Endothelial cell of umbilical vein (primary cell): ENCODE data around the gene EMP2. TPM values are rescaled to one million over a fixed set of nuclear protein-coding genes. Genes with fewer than 3 reads are reported as not detected.

Source experiments
- BruUV-seq: library from RNA; stranded (reverse); fragments of 400-500 nt; replicated peaks from 2 replicates; lab custom pipeline; 2021; lab: Mats Ljungman, UMichigan
- CTCF ChIA-PET: fragments of 300-600, 350-600 bp; sonication (Branson Sonifier 250); formaldehyde crosslinking; loops from one replicate; lab custom pipeline; 2021; ENCODE audit warnings: antibody characterized with exemption, inconsistent platforms; lab: Charles Lee
- POLR2A ChIA-PET: fragments of 300-600, 350-600 bp; sonication (Branson Sonifier 250); formaldehyde crosslinking; loops from one replicate; lab custom pipeline; 2021; ENCODE audit warnings: antibody characterized with exemption, inconsistent platforms; lab: Charles Lee
- DNase-seq: peaks from one replicate; pipeline ENCODE4 v3.0.0-alpha.2; 2011; ENCODE audit warnings: low read depth, low spot score
- FAIRE-seq: peaks from 2 replicates; lab custom pipeline; 2011; peaks lifted over from hg19 to GRCh38; lab: Jason Lieb, UNC
- H2AFZ ChIP-seq: 2 replicates; pipeline ENCODE4 v1.6.0; 2012; ENCODE audit warnings: low read depth, low read length, control low read depth, inconsistent platforms
- H3K27ac ChIP-seq: 2 replicates; pipeline ENCODE4 v1.5.1; 2011; ENCODE audit warnings: low read depth, mild to moderate bottlenecking, control low read depth, low read length, moderate library complexity; ENCODE audit not compliant: insufficient read depth
- H3K27me3 ChIP-seq, 2 experiments: 2 replicates each; pipeline versions ENCODE4 v1.6.0 to v1.6.1; 2011; ENCODE audit warnings: low read length in 2 of 2, mixed read lengths in 1 of 2; ENCODE audit not compliant: control insufficient read depth in 2 of 2, insufficient read depth in 2 of 2
- H3K36me3 ChIP-seq, 2 experiments: 2 replicates in 1 of 2; 3 replicates in 1 of 2; pipeline ENCODE4 v1.5.1; 2011; ENCODE audit warnings: low read length in 2 of 2, mild to moderate bottlenecking in 1 of 2, moderate library complexity in 1 of 2; ENCODE audit not compliant: control insufficient read depth in 2 of 2, insufficient read depth in 2 of 2; ENCODE audit errors: extremely low read depth in 1 of 2
- H3K4me1 ChIP-seq: 3 replicates; pipeline ENCODE4 v1.5.1; 2011; ENCODE audit warnings: mild to moderate bottlenecking, low read length; ENCODE audit not compliant: control insufficient read depth, insufficient read depth; ENCODE audit errors: extremely low read depth
- H3K4me2 ChIP-seq: 2 replicates; pipeline ENCODE4 v1.6.1; 2011; ENCODE audit warnings: low read length, control low read depth, mixed read lengths; ENCODE audit not compliant: insufficient read depth
- H3K4me3 ChIP-seq, 3 experiments: fragments of 200-600 bp in 1 of 3; sonication (generic), shearing (Covaris generic) in 1 of 3; replicated peaks in 1 of 3; 2 replicates each; pipeline ENCODE4 v1.5.1; 2011 to 2016; ENCODE audit warnings: control low read depth in 3 of 3, low read length in 3 of 3, mild to moderate bottlenecking in 2 of 3, inconsistent platforms in 1 of 3, low read depth in 1 of 3, moderate library complexity in 1 of 3; ENCODE audit not compliant: insufficient read depth in 1 of 3
- H3K79me2 ChIP-seq: 2 replicates; pipeline ENCODE4 v1.6.0; 2012; ENCODE audit warnings: low read length, inconsistent platforms; ENCODE audit not compliant: control insufficient read depth, insufficient read depth
- H3K9ac ChIP-seq: replicated peaks from 2 replicates; pipeline ENCODE3; 2011; ENCODE audit warnings: low read length, control low read depth; ENCODE audit not compliant: insufficient read depth; ENCODE audit errors: extremely low read depth
- H3K9me1 ChIP-seq: replicated peaks from 3 replicates; pipeline ENCODE4 v1.6.0; 2011; ENCODE audit warnings: mild to moderate bottlenecking, low read length; ENCODE audit not compliant: control insufficient read depth, insufficient read depth; ENCODE audit errors: extremely low read depth
- H3K9me3 ChIP-seq: replicated peaks from 2 replicates; pipeline ENCODE4 v1.5.1; 2012; ENCODE audit warnings: low read length, inconsistent platforms; ENCODE audit not compliant: control insufficient read depth, insufficient read depth
- H4K20me1 ChIP-seq: replicated peaks from 2 replicates; pipeline ENCODE3; 2011; ENCODE audit warnings: mild to moderate bottlenecking, low read length; ENCODE audit not compliant: control insufficient read depth, insufficient read depth; ENCODE audit errors: extremely low read depth
- CTCF ChIP-seq, 2 donors: IDR thresholded peaks; 1 replicate in 1 of 2; 2 replicates in 1 of 2; pipeline ENCODE4 v1.5.1; 2011; ENCODE audit warnings: low read length in 2 of 2, mild to moderate bottlenecking in 2 of 2, moderate library complexity in 2 of 2, control low read depth in 1 of 2, inconsistent platforms in 1 of 2, low read depth in 1 of 2; ENCODE audit not compliant: insufficient read depth in 1 of 2; ENCODE audit errors: extremely low read depth in 1 of 2
- EZH2 ChIP-seq: IDR thresholded peaks from 2 replicates; pipeline ENCODE4 v1.6.1; 2012; ENCODE audit warnings: borderline replicate concordance, low read depth, mild to moderate bottlenecking, moderate library complexity, low read length, inconsistent platforms; ENCODE audit not compliant: severe bottlenecking
- FOS ChIP-seq: IDR thresholded peaks from 2 replicates; pipeline ENCODE4 v1.6.1; 2011; ENCODE audit warnings: mild to moderate bottlenecking, low read length, moderate library complexity, borderline replicate concordance; ENCODE audit not compliant: insufficient read depth
- GATA2 ChIP-seq: IDR thresholded peaks from 2 replicates; pipeline ENCODE4 v1.7.0; 2011; ENCODE audit warnings: low read depth, mild to moderate bottlenecking, moderate library complexity, mixed read lengths, low read length; ENCODE audit not compliant: insufficient read length, insufficient read depth
- JUN ChIP-seq: IDR thresholded peaks from 2 replicates; pipeline ENCODE4 v1.6.1; 2011; ENCODE audit warnings: borderline replicate concordance, low read depth; ENCODE audit not compliant: insufficient read length, insufficient read depth
- MAX ChIP-seq: IDR thresholded peaks from 2 replicates; pipeline ENCODE4 v1.6.1; 2011; ENCODE audit not compliant: insufficient read depth, insufficient read length
- MYC ChIP-seq: IDR thresholded peaks from one replicate; pipeline ENCODE4 v1.6.1; 2011; ENCODE audit warnings: mild to moderate bottlenecking, low read depth, low read length
- POLR2A ChIP-seq: IDR thresholded peaks from 2 replicates; pipeline ENCODE4 v1.6.1; 2012; ENCODE audit warnings: low read depth, mild to moderate bottlenecking, control low read depth, low read length
- POLR2AphosphoS5 ChIP-seq: IDR thresholded peaks from 2 replicates; pipeline ENCODE4 v1.6.1; 2012; ENCODE audit warnings: low read depth, mild to moderate bottlenecking, control low read depth, low read length, moderate library complexity; ENCODE audit not compliant: insufficient read depth
- dilution Hi-C: fragments of 300-500 bp; cut with MboI; formaldehyde crosslinking; loops from one replicate; pipeline ENCODE4 v1.15.0; 2019; ENCODE audit warnings: low sequenced_read_pairs; ENCODE audit not compliant: extremely low pct_ligation_motif_present
- intact Hi-C: fragments of 100-400 bp; cut with micrococcal nuclease; formaldehyde crosslinking; loops from one replicate; pipeline ENCODE4 v1.10.0; 2022
- polyA plus RNA-seq, 4 experiments: library from polyadenylated mRNA; depleted of rRNA in 3 of 4; stranded (reverse) in 3 of 4; unstranded in 1 of 4; fragments of >200 nt; gene quantifications; 2 replicates each; pipeline versions ENCODE4 v1.2.1 to v1.2.3, GENCODE V29; 2011 to 2012; ENCODE audit warnings: missing spikeins in 1 of 4
- total RNA-seq: library from RNA; stranded (reverse); gene quantifications from 2 replicates; pipeline ENCODE4 v1.2.3, GENCODE V29; 2021

The EMP2 gene
- total and polyA plus RNA-seq, 2 donors (not counting 3 experiments of a cell fraction or from before 2014, with no cell fraction given) = 19.0 to 25.5 TPM

GRCh38 chr16:10557750-10558149, 22.6 kb downstream of the EMP2 start:
- no peaks in the 10 kb centered on the region for H3K79me2 ChIP-seq
- no peak overlapping the region for H3K27ac ChIP-seq
- no peaks in the 10 kb centered on the region for H3K9me1 ChIP-seq
- H3K9me3 ChIP-seq = no peaks in the 10 kb centered on the region
- intact Hi-C loops = no loop called here
- DNase-seq = no peak
- no peak overlapping the region for H3K4me2 ChIP-seq
- CTCF ChIA-PET = interaction anchor here (0.5 to 2.6 kb wide), 2 partner anchors 22 to 35 kb away, joined by 3 to 7 read pairs; partner anchors contain the start of gene EMP2
- peaks cover 13% of the 10 kb centered on the region for H3K4me1 ChIP-seq
- TF ChIP-seq JUN = no peak
- no peak for TF ChIP-seq CTCF (IDR thresholded peaks at IDR 0.05; ENCODE audit: extremely low read depth in 1 of 2, insufficient read depth in 1 of 2, low read depth in 1 of 2, low read length in 2 of 2)
- TF ChIP-seq MYC = no peak
- no peak for TF ChIP-seq FOS
- no peak for TF ChIP-seq POLR2AphosphoS5
- TF ChIP-seq GATA2 = no peak
- no peak for TF ChIP-seq EZH2
- TF ChIP-seq POLR2A = no peak
- no peak for TF ChIP-seq MAX
- no TSS peak for BruUV-seq
- dilution Hi-C loops = no loop called here
- POLR2A ChIA-PET = no interaction called here
- no peak overlapping the region for H3K9ac ChIP-seq
- no peaks in the 10 kb centered on the region for H4K20me1 ChIP-seq
- H2AFZ ChIP-seq = no peak overlapping the region
- no peaks in the 10 kb centered on the region for H3K36me3 ChIP-seq
- no peaks in the 10 kb centered on the region for H3K27me3 ChIP-seq
- H3K4me3 ChIP-seq = no peak overlapping the region
- FAIRE-seq = no peak
